H9 (cell line): ENCODE results near the gene HDAC3. TPM values are rescaled to one million over a fixed set of nuclear protein-coding genes. Genes with fewer than 3 reads are reported as not detected.
A peak's percentile ranks its signal among the peaks of the same experiment; 100 is the strongest.

Experiments
- DNase-seq: peaks from one replicate; pipeline ENCODE4 v3.0.0-alpha.2; 2017
- H2AFZ ChIP-seq: one replicate; pipeline ENCODE4 v1.6.1; 2013; ENCODE audit warnings: mild to moderate bottlenecking, low read length, control low read depth, moderate library complexity
- H2AK5ac ChIP-seq: 2 replicates; pipeline ENCODE4 v1.6.1; 2013; ENCODE audit warnings: low read length, control low read depth, mixed read lengths; ENCODE audit not compliant: insufficient read length
- H2BK120ac ChIP-seq: one replicate; pipeline ENCODE4 v1.6.1; 2013; ENCODE audit warnings: low read depth, mild to moderate bottlenecking, low read length, control low read depth, inconsistent platforms; ENCODE audit not compliant: poor library complexity, severe bottlenecking
- H2BK12ac ChIP-seq: 2 replicates; pipeline ENCODE4 v1.6.1; 2013; ENCODE audit warnings: low read length, control low read depth, mixed read lengths, low read depth; ENCODE audit not compliant: insufficient read length
- H2BK15ac ChIP-seq: 2 replicates; pipeline ENCODE4 v1.6.1; 2013; ENCODE audit warnings: low read depth, low read length, control low read depth
- H2BK20ac ChIP-seq: one replicate; pipeline ENCODE4 v1.6.1; 2013; ENCODE audit warnings: low read depth, mild to moderate bottlenecking, low read length, control low read depth, inconsistent platforms; ENCODE audit not compliant: poor library complexity, severe bottlenecking
- H2BK5ac ChIP-seq: 2 replicates; pipeline ENCODE4 v1.6.1; 2013; ENCODE audit warnings: low read length, control low read depth, mixed read lengths; ENCODE audit not compliant: insufficient read length
- H3K14ac ChIP-seq: 2 replicates; pipeline ENCODE4 v1.6.1; 2013; ENCODE audit warnings: low read length, control low read depth; ENCODE audit not compliant: insufficient read depth
- H3K18ac ChIP-seq: 2 replicates; pipeline ENCODE4 v1.6.1; 2013; ENCODE audit warnings: low read depth, mild to moderate bottlenecking, mixed read lengths, low read length, control low read depth; ENCODE audit not compliant: insufficient read length
- H3K23ac ChIP-seq: 2 replicates; pipeline ENCODE4 v1.6.1; 2013; ENCODE audit warnings: low read length, control low read depth, mixed read lengths, low read depth; ENCODE audit not compliant: insufficient read length
- H3K23me2 ChIP-seq: 2 replicates; pipeline ENCODE4 v1.6.1; 2013; ENCODE audit warnings: low read depth, mild to moderate bottlenecking, mixed read lengths, low read length, control low read depth; ENCODE audit not compliant: insufficient read length, poor library complexity, severe bottlenecking
- H3K27ac ChIP-seq: 2 replicates; pipeline ENCODE4 v1.5.1; 2013; ENCODE audit warnings: low read length, control low read depth, mixed read lengths, low read depth; ENCODE audit not compliant: insufficient read length
- H3K27me3 ChIP-seq: 2 replicates; pipeline ENCODE4 v1.6.1; 2013; ENCODE audit warnings: low read length, control low read depth, inconsistent platforms; ENCODE audit not compliant: insufficient read depth
- H3K4ac ChIP-seq: 2 replicates; pipeline ENCODE4 v1.6.1; 2013; ENCODE audit warnings: low read depth, mild to moderate bottlenecking, control low read depth, inconsistent platforms, low read length, moderate library complexity
- H3K4me1 ChIP-seq: 2 replicates; pipeline ENCODE4 v1.6.1; 2013; ENCODE audit warnings: low read length, control low read depth, inconsistent platforms; ENCODE audit not compliant: insufficient read depth
- H3K4me2 ChIP-seq: 2 replicates; pipeline ENCODE4 v1.6.1; 2013; ENCODE audit warnings: low read length, control low read depth, mixed read lengths; ENCODE audit not compliant: insufficient read length, insufficient read depth
- H3K56ac ChIP-seq: 2 replicates; pipeline ENCODE4 v1.6.1; 2013; ENCODE audit warnings: low read depth, mild to moderate bottlenecking, mixed read lengths, low read length, control low read depth; ENCODE audit not compliant: insufficient read length
- H3K79me1 ChIP-seq: 2 replicates; pipeline ENCODE4 v1.6.1; 2013; ENCODE audit warnings: low read depth, mild to moderate bottlenecking, moderate library complexity, low read length, control low read depth, inconsistent platforms; ENCODE audit not compliant: insufficient read depth, poor library complexity, severe bottlenecking
- H3K79me2 ChIP-seq: 2 replicates; pipeline ENCODE4 v1.6.1; 2013; ENCODE audit warnings: low read length, control low read depth, inconsistent platforms; ENCODE audit not compliant: insufficient read depth
- H3K9ac ChIP-seq: 2 replicates; pipeline ENCODE4 v1.6.1; 2013; ENCODE audit warnings: low read length, control low read depth, mixed read lengths; ENCODE audit not compliant: insufficient read length; ENCODE audit errors: extremely low read depth
- H3K9me3 ChIP-seq: one replicate; pipeline ENCODE4 v1.6.1; 2013; ENCODE audit warnings: low read depth, low read length, inconsistent platforms; ENCODE audit not compliant: control insufficient read depth
- H3T11ph ChIP-seq: one replicate; pipeline ENCODE4 v1.6.1; 2013; ENCODE audit warnings: mild to moderate bottlenecking, low read length, control low read depth, inconsistent platforms
- H4K20me1 ChIP-seq: one replicate; pipeline ENCODE4 v1.6.1; 2013; ENCODE audit not compliant: control insufficient read depth, insufficient read length, insufficient read depth
- H4K5ac ChIP-seq: 2 replicates; pipeline ENCODE4 v1.6.1; 2013; ENCODE audit warnings: low read depth, mild to moderate bottlenecking, mixed read lengths, low read length, control low read depth; ENCODE audit not compliant: insufficient read length
- H4K8ac ChIP-seq: replicated peaks from 2 replicates; pipeline ENCODE4 v1.6.1; 2013; ENCODE audit warnings: low read length, control low read depth, mixed read lengths, low read depth; ENCODE audit not compliant: insufficient read length
- H4K91ac ChIP-seq: 2 replicates; pipeline ENCODE4 v1.6.1; 2013; ENCODE audit warnings: low read depth, mild to moderate bottlenecking, moderate library complexity, mixed read lengths, low read length, control low read depth; ENCODE audit not compliant: insufficient read length
- H3K27ac Mint-ChIP-seq, 3 experiments: 2 replicates in 2 of 3; 3 replicates in 1 of 3; pipeline ENCODE4 v1.8.0; 2020 to 2021; ENCODE audit warnings: mixed read lengths in 3 of 3, mild to moderate bottlenecking in 1 of 3, moderate library complexity in 1 of 3
- H3K27me3 Mint-ChIP-seq: 2 replicates; pipeline ENCODE4 v1.8.0; 2021; ENCODE audit warnings: low read depth, mild to moderate bottlenecking, moderate library complexity, mixed read lengths
- H3K36me3 Mint-ChIP-seq, 3 experiments: 2 replicates in 2 of 3; 3 replicates in 1 of 3; pipeline ENCODE4 v1.8.0; 2020 to 2021; ENCODE audit warnings: low read depth in 3 of 3, mixed read lengths in 3 of 3; ENCODE audit not compliant: insufficient read depth in 1 of 3
- H3K4me1 Mint-ChIP-seq, 2 experiments: 2 replicates each; pipeline ENCODE4 v1.8.0; 2020; ENCODE audit warnings: mixed read lengths in 2 of 2
- H3K4me3 Mint-ChIP-seq, 2 experiments: 2 replicates in 1 of 2; 3 replicates in 1 of 2; pipeline ENCODE4 v1.8.0; 2020 to 2021; ENCODE audit warnings: mild to moderate bottlenecking in 2 of 2, mixed read lengths in 2 of 2, moderate library complexity in 1 of 2
- H3K9me3 Mint-ChIP-seq, 2 experiments: 2 replicates in 1 of 2; 3 replicates in 1 of 2; pipeline ENCODE4 v1.8.0; 2020; ENCODE audit warnings: mild to moderate bottlenecking in 2 of 2, mixed read lengths in 2 of 2, moderate library complexity in 1 of 2
- WGBS: extraction: QIAGEN DNeasy Blood & Tissue Kit; methylation state at CpG from one replicate; pipeline ENCODE4 v1.1.7; 2013; ENCODE audit warnings: missing lambda C conversion rate, low lambda C conversion rate, mixed read lengths; ENCODE audit not compliant: insufficient read length; ENCODE audit errors: extremely low coverage; 5-methylcytosine and 5-hydroxymethylcytosine counted together
- total RNA-seq: library from RNA; stranded (reverse); gene quantifications from 2 replicates; pipeline ENCODE4 v1.2.1, GENCODE V29; 2021
- TF ChIP-seq, protein P1 (sequence below): fragments of 200-600 bp; sonication (generic); conservative IDR thresholded peaks from 3 replicates; pipeline ENCODE4 v1.8.0; 2021; ENCODE audit warnings: antibody characterized with exemption, mild to moderate bottlenecking

The HDAC3 gene
- total RNA-seq, 1 experiment from 2014 or later, result 98.3 TPM

- peaks cover 2% of the 10 kb centered on the region for H3K27me3 Mint-ChIP-seq
Measured at GRCh38 chr5:141638771-141639170, 2.1 kb upstream of the HDAC3 start.

More at GRCh38 chr5:141638771-141639170, 2.1 kb upstream of the HDAC3 start:
- DNase-seq, result no peak
- Histone ChIP-seq H2BK5ac (no peak overlapping the region), H3K14ac (no peak overlapping the region), H2BK12ac (no peak overlapping the region), H3K4me1 (peaks cover 4% of the 10 kb centered on the region; the same call in 1 of the 2 replicates), H3K56ac (no peak overlapping the region), H3K4me2 (no peak overlapping the region), H2BK120ac (no peak overlapping the region), H2AK5ac (no peak overlapping the region), H3K4ac (no peak overlapping the region), H3K18ac (no peak overlapping the region), H3K79me2 (peaks cover 10% of the 10 kb centered on the region; the same call in 1 of the 2 replicates), H4K5ac (no peak overlapping the region), H3K9ac (no peak overlapping the region), H3K23me2 (peaks cover 14% of the 10 kb centered on the region), H3K9me3 (no peaks in the 10 kb centered on the region), H2BK20ac (no peak overlapping the region), H2AFZ (no peak overlapping the region), H4K20me1 (no peaks in the 10 kb centered on the region), H3K23ac (no peak overlapping the region), H2BK15ac (no peak overlapping the region), H3K27ac (no peak overlapping the region), H4K8ac (no peak overlapping the region), H4K91ac (no peak overlapping the region), H3K27me3 (no peaks in the 10 kb centered on the region), H3K79me1 (peaks cover 7% of the 10 kb centered on the region), H3T11ph (no peak overlapping the region)
- no CpG with 5 or more reads among the region's 2 CpGs for WGBS
- no peaks in the 10 kb centered on the region; a peak in 1 of 5 replicates for H3K9me3 Mint-ChIP-seq
- peaks cover 16 to 27% (median 25%) of the 10 kb centered on the region in 3 experiments; a peak in 6 of 7 replicates for H3K36me3 Mint-ChIP-seq
- H3K4me3 Mint-ChIP-seq, result peak overlapping the region in 1 of 2 experiments; percentile 96; a peak in 1 of 5 replicates
- H3K4me1 Mint-ChIP-seq, result peaks cover 22 to 28% of the 10 kb centered on the region in 2 experiments
- TF ChIP-seq, protein P1, sequence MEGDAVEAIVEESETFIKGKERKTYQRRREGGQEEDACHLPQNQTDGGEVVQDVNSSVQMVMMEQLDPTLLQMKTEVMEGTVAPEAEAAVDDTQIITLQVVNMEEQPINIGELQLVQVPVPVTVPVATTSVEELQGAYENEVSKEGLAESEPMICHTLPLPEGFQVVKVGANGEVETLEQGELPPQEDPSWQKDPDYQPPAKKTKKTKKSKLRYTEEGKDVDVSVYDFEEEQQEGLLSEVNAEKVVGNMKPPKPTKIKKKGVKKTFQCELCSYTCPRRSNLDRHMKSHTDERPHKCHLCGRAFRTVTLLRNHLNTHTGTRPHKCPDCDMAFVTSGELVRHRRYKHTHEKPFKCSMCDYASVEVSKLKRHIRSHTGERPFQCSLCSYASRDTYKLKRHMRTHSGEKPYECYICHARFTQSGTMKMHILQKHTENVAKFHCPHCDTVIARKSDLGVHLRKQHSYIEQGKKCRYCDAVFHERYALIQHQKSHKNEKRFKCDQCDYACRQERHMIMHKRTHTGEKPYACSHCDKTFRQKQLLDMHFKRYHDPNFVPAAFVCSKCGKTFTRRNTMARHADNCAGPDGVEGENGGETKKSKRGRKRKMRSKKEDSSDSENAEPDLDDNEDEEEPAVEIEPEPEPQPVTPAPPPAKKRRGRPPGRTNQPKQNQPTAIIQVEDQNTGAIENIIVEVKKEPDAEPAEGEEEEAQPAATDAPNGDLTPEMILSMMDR, result no peak
- H3K27ac Mint-ChIP-seq, result no peak overlapping the region
